Breast epithelium (tissue), 4 donors: Measurements from ENCODE around the gene IGFN1. TPM values are rescaled to one million over a fixed set of nuclear protein-coding genes. Genes with fewer than 3 reads are reported as not detected.
"Not testable (repeated sequence)": the region's sequence is repeated elsewhere in the genome, so short reads cannot be mapped to it uniquely, and the experiment has no call there.

Experiments used
- DNase-seq, 2 donors: peaks; one replicate each; pipeline ENCODE4 v3.0.0-alpha.2; 2019; ENCODE audit warnings: low spot score in 2 of 2
- H3K27ac ChIP-seq, 2 donors: fragments of 200-600 bp; sonication (generic) in 1 of 2; one replicate each; pipeline ENCODE4 v1.5.1; 2016 to 2019; ENCODE audit warnings: mild to moderate bottlenecking in 1 of 2
- H3K27me3 ChIP-seq, 2 donors: fragments of 200-600 bp; sonication (generic) in 1 of 2; one replicate each; pipeline versions ENCODE4 v1.5.1 to v1.6.0; 2017 to 2019; ENCODE audit warnings: control low read depth in 1 of 2, mild to moderate bottlenecking in 1 of 2
- H3K36me3 ChIP-seq: fragments of 200-600 bp; one replicate; pipeline ENCODE4 v1.5.1; 2019
- H3K4me1 ChIP-seq, 2 donors: fragments of 200-600 bp; sonication (generic); one replicate each; pipeline ENCODE4 v1.5.1; 2016 to 2019; ENCODE audit warnings: control low read depth in 1 of 2
- H3K4me3 ChIP-seq, 3 donors: fragments of 200-600 bp; sonication (generic); 1 replicate in 2 of 3; 2 replicates in 1 of 3; pipeline ENCODE4 v1.5.1; 2016 to 2019; ENCODE audit warnings: mild to moderate bottlenecking in 3 of 3, moderate library complexity in 2 of 3
- H3K9me3 ChIP-seq, 2 donors: fragments of 200-600 bp; sonication (generic) in 1 of 2; one replicate each; pipeline ENCODE4 v1.5.1; 2016 to 2019; ENCODE audit warnings: control low read depth in 1 of 2
- CTCF ChIP-seq, 3 donors: fragments of 450-650 bp; IDR thresholded peaks; one replicate each; pipeline ENCODE4 v1.5.1; 2016 to 2017; ENCODE audit warnings: antibody characterized with exemption in 3 of 3, mild to moderate bottlenecking in 3 of 3, moderate library complexity in 3 of 3
- POLR2A ChIP-seq: fragments of 450-650 bp; IDR thresholded peaks from one replicate; pipeline ENCODE4 v1.6.1; 2016; ENCODE audit warnings: antibody characterized with exemption, mild to moderate bottlenecking, moderate library complexity
- POLR2AphosphoS5 ChIP-seq, 3 donors: sonication (generic); formaldehyde crosslinking; IDR thresholded peaks; one replicate each; pipeline ENCODE4 v1.6.1; 2017; ENCODE audit warnings: antibody characterized with exemption in 3 of 3
- intact Hi-C: fragments of 100-400 bp; cut with DNase I; formaldehyde crosslinking; loops from one replicate; pipeline ENCODE4 v1.15.1; 2023; ENCODE audit warnings: low total_unique reads
- total RNA-seq, 3 donors: library from RNA; depleted of rRNA; stranded (reverse); fragments of >200 nt; gene quantifications; one replicate each; pipeline ENCODE4 v1.1.0, GENCODE V29; 2016

Gene IGFN1
- total RNA-seq, 3 donors from 2014 or later = 0.33 to 1.3 (median 0.59) TPM

- Histone ChIP-seq H3K27me3 (no peaks in the 10 kb centered on the region), H3K4me3 (no peak overlapping the region), H3K27ac (no peak overlapping the region), H3K36me3 (no peaks in the 10 kb centered on the region), H3K4me1 (peaks cover 0 to 4% of the 10 kb centered on the region in 2 donors), H3K9me3 (no peaks in the 10 kb centered on the region)
- intact Hi-C loops = no loop called here
- TF ChIP-seq POLR2A (no peak), CTCF (IDR thresholded peaks at IDR 0.05) (no peak), POLR2AphosphoS5 (IDR thresholded peaks at IDR 0.05) (no peak)
- DNase-seq = no peak
These were observed 33.8 kb upstream of the IGFN1 start for GRCh38 chr1:201156819-201157218.

- no peaks in the 10 kb centered on the region for H3K9me3 ChIP-seq
- H3K4me1 ChIP-seq = peaks cover 0 to 4% of the 10 kb centered on the region in 2 donors
- H3K27ac ChIP-seq = no peak overlapping the region
- intact Hi-C loops = no loop called here
- no peak for TF ChIP-seq POLR2A
- TF ChIP-seq POLR2AphosphoS5 (IDR thresholded peaks at IDR 0.05) = no peak
- TF ChIP-seq CTCF (IDR thresholded peaks at IDR 0.05) = no peak
- DNase-seq = no peak
- no peak overlapping the region for H3K4me3 ChIP-seq
- no peaks in the 10 kb centered on the region for H3K27me3 ChIP-seq
- no peaks in the 10 kb centered on the region for H3K36me3 ChIP-seq
These were observed 32.7 kb upstream of the IGFN1 start for GRCh38 chr1:201157949-201158348.

- DNase-seq, H3K36me3 ChIP-seq, H3K27me3 ChIP-seq, H3K27ac ChIP-seq, H3K4me1 ChIP-seq, H3K9me3 ChIP-seq, H3K4me3 ChIP-seq, intact Hi-C loops: not testable (repeated sequence)
These were observed 27.6 kb upstream of the IGFN1 start for GRCh38 chr1:201163036-201163435.

DNA sequence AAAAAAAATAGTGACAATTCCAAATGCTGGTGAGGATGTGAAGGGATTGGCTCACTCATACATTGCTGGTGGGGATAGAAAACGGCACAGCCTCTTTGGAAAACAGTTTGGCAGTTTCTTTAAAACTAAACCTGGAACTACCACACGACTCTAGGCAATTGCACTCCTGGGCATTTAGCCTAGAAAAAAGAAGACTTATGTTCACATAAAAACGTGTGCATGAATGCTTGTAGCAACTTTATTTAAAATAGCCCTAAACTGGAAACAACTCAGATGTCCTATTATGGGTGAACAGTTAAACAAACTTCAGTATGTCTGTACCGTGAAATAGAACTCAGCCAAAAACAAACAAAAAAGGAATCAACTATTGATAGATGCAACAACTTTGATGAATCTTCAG lies 26.9 kb upstream of the IGFN1 start:
- intact Hi-C loops = no loop called here
- Histone ChIP-seq H3K4me1 (no peaks in the 10 kb centered on the region), H3K9me3 (no peaks in the 10 kb centered on the region), H3K36me3 (no peaks in the 10 kb centered on the region), H3K27ac (no peak overlapping the region), H3K4me3 (no peak overlapping the region), H3K27me3 (no peaks in the 10 kb centered on the region)
- TF ChIP-seq CTCF (IDR thresholded peaks at IDR 0.05) = no peak
- TF ChIP-seq POLR2A = no peak
- TF ChIP-seq POLR2AphosphoS5 (IDR thresholded peaks at IDR 0.05) = no peak
- DNase-seq = no peak

DNA sequence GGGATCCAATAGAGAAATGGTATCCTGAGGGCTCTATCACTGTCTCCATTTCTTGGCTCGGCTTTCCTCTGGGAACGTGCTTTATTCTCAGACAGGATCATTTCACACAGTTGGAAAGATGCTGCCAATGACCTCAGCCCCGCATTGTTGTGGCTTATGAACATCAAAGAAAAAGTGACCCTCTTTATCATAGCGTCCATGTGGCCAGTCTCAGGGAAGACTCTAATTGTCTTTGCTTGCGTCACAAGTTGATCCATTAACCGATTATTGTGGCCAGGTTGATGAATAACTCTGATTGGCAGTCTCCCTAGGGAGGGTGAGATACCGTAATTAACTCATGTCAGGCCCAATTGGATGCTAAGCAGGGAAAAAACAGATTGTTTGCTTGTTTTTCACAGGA lies 26.0 kb upstream of the IGFN1 start:
- intact Hi-C loops = no loop called here
- TF ChIP-seq CTCF (IDR thresholded peaks at IDR 0.05) = no peak
- no peak for TF ChIP-seq POLR2AphosphoS5 (IDR thresholded peaks at IDR 0.05)
- no peak for TF ChIP-seq POLR2A
- no peaks in the 10 kb centered on the region for H3K36me3 ChIP-seq
- H3K27me3 ChIP-seq = no peaks in the 10 kb centered on the region
- no peak overlapping the region for H3K4me3 ChIP-seq
- no peak for DNase-seq
- H3K27ac ChIP-seq = no peak overlapping the region
- no peaks in the 10 kb centered on the region for H3K4me1 ChIP-seq
- no peaks in the 10 kb centered on the region for H3K9me3 ChIP-seq
